ENCODE measurements around the gene MEPCE. TPM values are rescaled to one million over a fixed set of nuclear protein-coding genes. Genes with fewer than 3 reads are reported as not detected.

Gene MEPCE
- total RNA-seq, 2 donors from 2014 or later = 14.0 to 34.9 TPM

- DNase-seq (no peak), ATAC-seq (no peak)
- H3K27ac ChIP-seq = no peak overlapping the region
- TF ChIP-seq POLR2A (IDR thresholded peaks at IDR 0.05) = no peak
- TF ChIP-seq CTCF (IDR thresholded peaks at IDR 0.05) = no peak
- no peaks in the 10 kb centered on the region for H3K36me3 ChIP-seq (replicated peaks in 1 of 2; ENCODE audit: insufficient read depth in 1 of 2, low read depth in 2 of 2)
- intact Hi-C loops (cut with DNase I) = no loop called here
- no peaks in the 10 kb centered on the region for H3K9me3 ChIP-seq
- WGBS, 2 donors = 76 to 88% methylated on average over 2 to 3 of the region's 3 CpGs
- H3K4me1 ChIP-seq = peaks cover 9% of the 10 kb centered on the region
- no peak overlapping the region for H3K4me3 ChIP-seq
- no peaks in the 10 kb centered on the region for H3K27me3 ChIP-seq
These were observed 25.6 kb downstream of the MEPCE start for GRCh38 chr7:100455206-100455605.

- 83% methylated on average over 4 to 14 of the region's 14 CpGs for WGBS, 2 donors
- no peak for DNase-seq
- H3K4me3 ChIP-seq = no peak overlapping the region
These were observed 26.9 kb downstream of the MEPCE start for GRCh38 chr7:100456562-100456961.

GRCh38 chr7:100457033-100457432 is 27.4 kb downstream of the MEPCE start:
- intact Hi-C loops (cut with DNase I) = no loop called here
- DNase-seq (no peak), ATAC-seq (no peak)
- no peaks in the 10 kb centered on the region for H3K36me3 ChIP-seq (replicated peaks in 1 of 2; ENCODE audit: insufficient read depth in 1 of 2, low read depth in 2 of 2)
- TF ChIP-seq CTCF (IDR thresholded peaks at IDR 0.05) (no peak), POLR2A (IDR thresholded peaks at IDR 0.05) (no peak)
- no peaks in the 10 kb centered on the region for H3K4me1 ChIP-seq
- 80 to 88% methylated on average over 6 of the region's 6 CpGs for WGBS, 2 donors
- H3K27me3 ChIP-seq = no peaks in the 10 kb centered on the region
- no peak overlapping the region for H3K4me3 ChIP-seq
- H3K9me3 ChIP-seq = no peaks in the 10 kb centered on the region
- H3K27ac ChIP-seq = no peak overlapping the region

More at GRCh38 chr7:100456562-100456961, 26.9 kb downstream of the MEPCE start:
- no peak for TF ChIP-seq CTCF (IDR thresholded peaks at IDR 0.05)
- intact Hi-C loops (cut with DNase I) = no loop called here
- H3K27me3 ChIP-seq = no peaks in the 10 kb centered on the region
- H3K9me3 ChIP-seq = no peaks in the 10 kb centered on the region
- no peaks in the 10 kb centered on the region for H3K4me1 ChIP-seq
- no peaks in the 10 kb centered on the region for H3K36me3 ChIP-seq (replicated peaks in 1 of 2; ENCODE audit: insufficient read depth in 1 of 2, low read depth in 2 of 2)
- no peak for ATAC-seq
- H3K27ac ChIP-seq = no peak overlapping the region

GRCh38 chr7:100464210-100464660 is 34.6 kb downstream of the MEPCE start, which contains the start of gene SPACDR:
Gene SPACDR, minus strand, starts transcription at chr7:100464260. Its CDS starts 235 bp downstream, at chr7:100464025.
- 70 to 88% methylated on average over 6 to 7 of the region's 7 CpGs for WGBS, 2 donors
- H3K4me3 ChIP-seq = no peak within 1 kb of the TSS
- intact Hi-C loops (cut with DNase I) = no loop called here
- DNase-seq = no peak
- H3K36me3 ChIP-seq (replicated peaks in 1 of 2; ENCODE audit: insufficient read depth in 1 of 2, low read depth in 2 of 2) = no peaks in the 10 kb centered on the region
- H3K27ac ChIP-seq = peak within 1 kb of the TSS in 2 of 4 donors; percentile 1 to 23
- no peaks in the 10 kb centered on the region for H3K27me3 ChIP-seq
- no peak for TF ChIP-seq CTCF (IDR thresholded peaks at IDR 0.05)
- no peak for TF ChIP-seq POLR2A (IDR thresholded peaks at IDR 0.05)
- H3K9me3 ChIP-seq = no peaks in the 10 kb centered on the region
- ATAC-seq = no peak
- H3K4me1 ChIP-seq = peaks cover 34% of the 10 kb centered on the region

- DNase-seq (no peak), ATAC-seq (no peak)
- 93 to 94% methylated on average over 2 of the region's 2 CpGs for WGBS, 2 donors
- TF ChIP-seq POLR2A (IDR thresholded peaks at IDR 0.05) = no peak
- TF ChIP-seq CTCF (IDR thresholded peaks at IDR 0.05) = no peak
- Histone ChIP-seq H3K4me3 (no peak overlapping the region), H3K36me3 (replicated peaks in 1 of 2; ENCODE audit: insufficient read depth in 1 of 2, low read depth in 2 of 2) (no peaks in the 10 kb centered on the region), H3K27ac (peak overlapping the region in 2 of 4 donors; percentile 1 to 23), H3K9me3 (no peaks in the 10 kb centered on the region), H3K27me3 (no peaks in the 10 kb centered on the region), H3K4me1 (peaks cover 40% of the 10 kb centered on the region)
- intact Hi-C loops (cut with DNase I) = no loop called here
These were observed 35.2 kb downstream of the MEPCE start for GRCh38 chr7:100464791-100465190.

Measured in body of pancreas (tissue), 4 donors.